H1 (cell line): ENCODE measurements around the gene NEURL1B. TPM values are rescaled to one million over a fixed set of nuclear protein-coding genes. Genes with fewer than 3 reads are reported as not detected.

Experiments
- CTCF ChIA-PET: fragments of 300-600 bp; sonication (Branson Sonifier 250); formaldehyde crosslinking; loops from one replicate; lab custom pipeline; 2021; ENCODE audit not compliant: partially characterized antibody; lab: Charles Lee
- POLR2A ChIA-PET: fragments of 300-600 bp; sonication (Branson Sonifier 250); formaldehyde crosslinking; loops from one replicate; lab custom pipeline; 2021; ENCODE audit warnings: inconsistent platforms; ENCODE audit not compliant: partially characterized antibody; lab: Charles Lee
- DNase-seq, 2 experiments: peaks; one replicate each; pipeline versions ENCODE4 v3.0.0 to v3.0.0-alpha.2; 2010 to 2022; ENCODE audit warnings: low spot score in 2 of 2, low read depth in 1 of 2, mixed read lengths in 1 of 2
- FAIRE-seq: peaks from 2 replicates; lab custom pipeline; 2011; peaks lifted over from hg19 to GRCh38; lab: Jason Lieb, UNC
- H2AFZ ChIP-seq: 2 replicates; pipeline ENCODE4 v1.8.1; 2012; ENCODE audit warnings: low read length, inconsistent platforms
- H2AK5ac ChIP-seq: 2 replicates; pipeline ENCODE4 v1.6.1; 2013; ENCODE audit warnings: low read depth, low read length
- H2BK120ac ChIP-seq: replicated peaks from 2 replicates; pipeline ENCODE3; 2013; ENCODE audit warnings: low read depth, low read length, inconsistent platforms
- H2BK12ac ChIP-seq: 2 replicates; pipeline ENCODE4 v1.6.1; 2013; ENCODE audit warnings: low read depth, low read length
- H2BK15ac ChIP-seq: 2 replicates; pipeline ENCODE4 v1.6.1; 2013; ENCODE audit warnings: low read length
- H2BK20ac ChIP-seq: 2 replicates; pipeline ENCODE4 v1.6.1; 2013; ENCODE audit warnings: low read length
- H2BK5ac ChIP-seq: 2 replicates; pipeline ENCODE4 v1.6.1; 2013; ENCODE audit warnings: low read depth, low read length
- H3K14ac ChIP-seq: 2 replicates; pipeline ENCODE4 v1.6.1; 2013; ENCODE audit warnings: inconsistent platforms; ENCODE audit not compliant: insufficient read length
- H3K18ac ChIP-seq: 2 replicates; pipeline ENCODE4 v1.6.1; 2013; ENCODE audit warnings: low read length; ENCODE audit errors: extremely low read depth
- H3K23ac ChIP-seq: 2 replicates; pipeline ENCODE4 v1.6.1; 2013; ENCODE audit warnings: inconsistent platforms; ENCODE audit not compliant: insufficient read length
- H3K23me2 ChIP-seq: 2 replicates; pipeline ENCODE4 v1.6.1; 2013; ENCODE audit warnings: low read depth, low read length
- H3K27ac ChIP-seq: 2 replicates; pipeline ENCODE4 v1.6.1; 2011; ENCODE audit warnings: low read depth, low read length, inconsistent platforms
- H3K27me3 ChIP-seq, 4 experiments: replicated peaks in 1 of 4; 1 replicate in 1 of 4; 2 replicates in 3 of 4; pipeline versions ENCODE4 v1.6.1 to v1.8.1; 2011 to 2013; ENCODE audit warnings: low read length in 3 of 4, mild to moderate bottlenecking in 3 of 4, inconsistent platforms in 2 of 4, mixed read lengths in 2 of 4, moderate library complexity in 1 of 4; ENCODE audit not compliant: control insufficient read depth in 3 of 4, insufficient read depth in 3 of 4; ENCODE audit errors: extremely low read depth in 1 of 4
- H3K36me3 ChIP-seq, 4 experiments: 2 replicates each; pipeline versions ENCODE4 v1.6.1 to v1.8.1; 2011 to 2013; ENCODE audit warnings: mild to moderate bottlenecking in 4 of 4, low read length in 3 of 4, moderate library complexity in 2 of 4, control low read depth in 1 of 4, inconsistent platforms in 1 of 4; ENCODE audit not compliant: insufficient read depth in 4 of 4, control insufficient read depth in 2 of 4
- H3K4ac ChIP-seq: replicated peaks from 2 replicates; pipeline ENCODE3; 2013; ENCODE audit warnings: low read length, low read depth, mixed read lengths, inconsistent platforms; ENCODE audit not compliant: insufficient read length
- H3K4me1 ChIP-seq, 4 experiments: replicated peaks in 1 of 4; 1 replicate in 1 of 4; 2 replicates in 3 of 4; pipeline versions ENCODE4 v1.6.1 to v1.8.1; 2011 to 2013; ENCODE audit warnings: low read length in 3 of 4, inconsistent platforms in 2 of 4, mixed read lengths in 1 of 4; ENCODE audit not compliant: insufficient read depth in 4 of 4, control insufficient read depth in 3 of 4
- H3K4me2 ChIP-seq, 2 experiments: 2 replicates each; pipeline versions ENCODE4 v1.6.1 to v1.8.1; 2011 to 2013; ENCODE audit warnings: low read depth in 2 of 2, low read length in 2 of 2, control low read depth in 1 of 2, inconsistent platforms in 1 of 2, mild to moderate bottlenecking in 1 of 2; ENCODE audit not compliant: insufficient read depth in 1 of 2
- H3K4me3 ChIP-seq, 4 experiments: fragments of 200-600, 300-600 bp in 1 of 4; sonication (generic), shearing (Covaris generic), sonication (Bioruptor Twin) in 1 of 4; 2 replicates each; pipeline versions ENCODE4 v1.5.1 to v1.8.1; 2011 to 2016; ENCODE audit warnings: low read length in 4 of 4, low read depth in 3 of 4, control low read depth in 2 of 4, inconsistent platforms in 2 of 4, mild to moderate bottlenecking in 2 of 4, mixed read lengths in 1 of 4, moderate library complexity in 1 of 4; ENCODE audit not compliant: insufficient read depth in 2 of 4; ENCODE audit errors: extremely low read depth in 1 of 4
- H3K56ac ChIP-seq: replicated peaks from 2 replicates; pipeline ENCODE3; 2013; ENCODE audit warnings: low read depth, mild to moderate bottlenecking, mixed read lengths, low read length, inconsistent platforms; ENCODE audit not compliant: insufficient read length
- H3K79me1 ChIP-seq: 2 replicates; pipeline ENCODE4 v1.6.1; 2013; ENCODE audit warnings: low read depth, low read length, control low read depth
- H3K79me2 ChIP-seq, 2 experiments: 2 replicates each; pipeline versions ENCODE4 v1.6.1 to v1.8.1; 2012 to 2013; ENCODE audit warnings: low read length in 2 of 2, mild to moderate bottlenecking in 2 of 2, inconsistent platforms in 1 of 2; ENCODE audit not compliant: insufficient read depth in 2 of 2, control insufficient read depth in 1 of 2
- H3K9ac ChIP-seq, 4 experiments: replicated peaks in 1 of 4; 1 replicate in 1 of 4; 2 replicates in 3 of 4; pipeline versions ENCODE4 v1.6.1 to v1.8.1; 2011 to 2013; ENCODE audit warnings: low read depth in 3 of 4, low read length in 3 of 4, control low read depth in 2 of 4, mild to moderate bottlenecking in 2 of 4, moderate library complexity in 2 of 4, inconsistent platforms in 1 of 4; ENCODE audit errors: extremely low read depth in 1 of 4
- H3K9me3 ChIP-seq, 2 experiments: 2 replicates each; pipeline versions ENCODE4 v1.6.1 to v1.8.1; 2012 to 2013; ENCODE audit warnings: mild to moderate bottlenecking in 2 of 2, moderate library complexity in 2 of 2, control low read depth in 1 of 2, inconsistent platforms in 1 of 2, low read depth in 1 of 2, low read length in 1 of 2, mixed read lengths in 1 of 2; ENCODE audit not compliant: insufficient read depth in 2 of 2
- H4K20me1 ChIP-seq, 2 experiments: replicated peaks in 1 of 2; 2 replicates each; pipeline versions ENCODE3 to v1.8.1; 2011 to 2013; ENCODE audit warnings: inconsistent platforms in 2 of 2, low read length in 2 of 2, mild to moderate bottlenecking in 1 of 2; ENCODE audit not compliant: insufficient read depth in 2 of 2, control insufficient read depth in 1 of 2
- H4K5ac ChIP-seq: 2 replicates; pipeline ENCODE4 v1.6.1; 2013; ENCODE audit warnings: low read length, low read depth, mixed read lengths, inconsistent platforms; ENCODE audit not compliant: insufficient read length
- H4K8ac ChIP-seq: 2 replicates; pipeline ENCODE4 v1.8.0; 2013; ENCODE audit warnings: mild to moderate bottlenecking, moderate library complexity, low read length, inconsistent platforms; ENCODE audit not compliant: insufficient read depth; ENCODE audit errors: extremely low read depth
- H4K91ac ChIP-seq: replicated peaks from 2 replicates; pipeline ENCODE3; 2013; ENCODE audit warnings: low read length, mixed read lengths, inconsistent platforms; ENCODE audit not compliant: insufficient read length
- KDM4A ChIP-seq: IDR thresholded peaks from one replicate; pipeline ENCODE4 v1.7.1; 2012; ENCODE audit warnings: low read depth, mild to moderate bottlenecking, moderate library complexity, low read length, inconsistent platforms; ENCODE audit not compliant: severe bottlenecking
- SIN3A ChIP-seq, 2 experiments: IDR thresholded peaks in 1 of 2; conservative IDR thresholded peaks in 1 of 2; 2 replicates each; pipeline ENCODE4 v1.6.1; 2011 to 2012; ENCODE audit warnings: low read length in 2 of 2, improper control_type of control experiment in 1 of 2, low read depth in 1 of 2, mild to moderate bottlenecking in 1 of 2
- SIX5 ChIP-seq: IDR thresholded peaks from 2 replicates; pipeline ENCODE4 v1.6.1; 2011; ENCODE audit warnings: mild to moderate bottlenecking, low read depth, low read length
- WGBS, 2 experiments: shearing (Covaris generic) in 1 of 2; methylation state at CpG; one replicate each; pipeline versions ENCODE4 v1.1.6 to v1.1.7; 2013 to 2015; ENCODE audit warnings: low lambda C conversion rate in 2 of 2, mixed read lengths in 2 of 2, inconsistent platforms in 1 of 2, low coverage in 1 of 2, missing lambda C conversion rate in 1 of 2; ENCODE audit not compliant: insufficient replicate concordance in 2 of 2, insufficient coverage in 1 of 2, insufficient read length in 1 of 2; ENCODE audit errors: extremely low coverage in 1 of 2, missing lambda C conversion rate in 1 of 2; 5-methylcytosine and 5-hydroxymethylcytosine counted together
- polyA plus RNA-seq, 7 experiments: library from polyadenylated mRNA; depleted of rRNA in 3 of 7; stranded (reverse) in 5 of 7; unstranded in 2 of 7; fragments of >200 nt in 5 of 7; fragments of 200-250 nt in 2 of 7; gene quantifications; 1 replicate in 5 of 7; 2 replicates in 1 of 7; 4 replicates in 1 of 7; pipeline versions ENCODE4 v1.2.1 to v1.2.3, GENCODE V29; 2011 to 2013; ENCODE audit warnings: missing spikeins in 2 of 7, mixed read lengths in 2 of 7
- total RNA-seq: library from RNA; stranded (reverse); fragmentation: NEBNext Ultra II Directional; extraction: Animal tissue kit (Norgen Biotek cat#: 25700); gene quantifications from 2 replicates; pipeline ENCODE4 v1.2.1, GENCODE V29; 2021
- TF ChIP-seq, protein P1 (sequence below): IDR thresholded peaks from 2 replicates; pipeline ENCODE4 v1.6.1; 2012; ENCODE audit warnings: inconsistent platforms

NEURL1B gene
- total and polyA plus RNA-seq, 2 of the 8 experiments (the other 6 are each of a cell fraction or from before 2014, with no cell fraction given) = 3.3 to 6.1 TPM

DNA sequence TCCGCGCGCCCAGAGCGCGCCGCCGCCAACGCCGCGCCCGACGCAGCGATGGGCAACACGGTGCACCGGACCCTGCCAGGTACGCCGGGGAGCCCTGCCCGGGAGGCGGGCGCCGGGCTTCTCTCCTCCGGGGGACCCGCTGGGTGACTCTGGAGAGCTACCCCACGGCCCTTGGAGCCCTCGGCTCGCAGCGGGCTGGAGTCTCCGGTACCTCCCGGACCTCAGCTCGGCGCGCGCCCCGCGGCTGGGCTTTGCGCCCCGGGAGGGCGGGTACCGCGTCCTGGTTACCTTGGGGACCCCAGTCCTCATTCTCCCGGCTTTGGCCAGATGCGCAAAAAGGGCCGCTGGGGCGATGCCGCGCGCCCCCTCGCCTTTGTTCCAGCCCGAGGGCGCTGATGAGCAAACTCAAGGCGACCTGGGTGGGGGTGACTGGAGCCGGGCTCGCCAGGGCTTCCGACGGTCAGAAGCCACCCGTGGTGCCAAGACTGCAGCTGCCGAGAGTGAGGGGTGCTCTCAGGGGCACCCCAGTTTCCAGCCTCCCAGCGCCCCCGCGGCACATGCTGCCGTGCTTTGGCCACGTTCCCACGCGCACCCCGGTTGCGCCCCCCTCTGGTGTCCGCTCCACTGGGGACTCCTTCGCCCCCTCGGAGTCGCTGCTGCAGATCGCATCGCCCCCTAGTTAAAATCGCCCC lies 442 bp downstream of the NEURL1B start:
- H3K4me1 ChIP-seq = peaks cover 0 to 25% (median 7%) of the 10 kb centered on the region in 4 experiments; a peak in 3 of 7 replicates
- no peak for FAIRE-seq
- no peaks in the 10 kb centered on the region for H3K79me2 ChIP-seq
- H3K4ac ChIP-seq = no peak overlapping the region
- H4K20me1 ChIP-seq = peaks cover 0 to 4% of the 10 kb centered on the region in 2 experiments
- no peak overlapping the region for H2BK15ac ChIP-seq
- H4K91ac ChIP-seq = no peak overlapping the region
- peak overlapping the region; percentile 60 to 87 (median 68) for H3K4me3 ChIP-seq
- H3K4me2 ChIP-seq = peak overlapping the region; percentile 69 to 90
- no peak overlapping the region for H2BK20ac ChIP-seq
- CTCF ChIA-PET = interaction anchor here (0.9 to 12.3 kb wide), 12 partner anchors 12 to 504 kb away, joined by 3 to 164 read pairs (median 4); partner anchors contain the start of gene BNIP1
- no peak overlapping the region for H3K27ac ChIP-seq
- no peak overlapping the region for H3K23ac ChIP-seq
- H2AK5ac ChIP-seq = no peak overlapping the region
- 4% methylated on average over 61 of the region's 73 CpGs; no CpG with 5 or more reads in 1 of the 2 experiments for WGBS, 2 experiments
- H3K23me2 ChIP-seq = peaks cover 7% of the 10 kb centered on the region; the same call in 1 of the 2 replicates
- H3K79me1 ChIP-seq = no peaks in the 10 kb centered on the region
- H3K27me3 ChIP-seq = peaks cover 0 to 24% (median 15%) of the 10 kb centered on the region in 4 experiments; a peak in 6 of 7 replicates
- H4K8ac ChIP-seq = peak overlapping the region; percentile 62
- no peak overlapping the region for H2AFZ ChIP-seq
- TF ChIP-seq, protein P1, sequence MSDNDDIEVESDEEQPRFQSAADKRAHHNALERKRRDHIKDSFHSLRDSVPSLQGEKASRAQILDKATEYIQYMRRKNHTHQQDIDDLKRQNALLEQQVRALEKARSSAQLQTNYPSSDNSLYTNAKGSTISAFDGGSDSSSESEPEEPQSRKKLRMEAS = peak; percentile 34; the same call in 1 of the 2 replicates
- TF ChIP-seq SIX5 = no peak
- TF ChIP-seq SIN3A (conservative IDR thresholded peaks at IDR 0.05 in 1 of 2, IDR thresholded peaks at IDR 0.05 in 1 of 2; ENCODE audit: low read depth in 1 of 2, low read length in 2 of 2) = peak in 1 of 2 experiments; percentile 55; a peak in 1 of 4 replicates
- TF ChIP-seq KDM4A = peak; percentile 95
- TF ChIP-seq, all 59 proteins: peak for 3
- H3K36me3 ChIP-seq = no peaks in the 10 kb centered on the region
- H2BK12ac ChIP-seq = no peak overlapping the region
- no peak overlapping the region for H2BK5ac ChIP-seq
- POLR2A ChIA-PET = interaction anchor here (0.8 to 1.5 kb wide), 2 partner anchors 18 to 21 kb away, joined by 3 read pairs; no protein-coding TSS in a partner anchor
- peak in 1 of 2 experiments; percentile 82 for DNase-seq
- H2BK120ac ChIP-seq = no peak overlapping the region
- H3K18ac ChIP-seq = peak overlapping the region; percentile 25; the same call in 1 of the 2 replicates
- H3K9me3 ChIP-seq = no peaks in the 10 kb centered on the region
- H3K14ac ChIP-seq = no peak overlapping the region
- H3K9ac ChIP-seq = peak overlapping the region in 3 of 4 experiments; percentile 34 to 67 (median 38); a peak in 4 of 7 replicates
- no peak overlapping the region for H4K5ac ChIP-seq
- H3K56ac ChIP-seq = no peak overlapping the region
